Measurements from ENCODE around the gene KCNQ1OT1. TPM values are rescaled to one million over a fixed set of nuclear protein-coding genes. Genes with fewer than 3 reads are reported as not detected.

The KCNQ1OT1 gene
- total RNA-seq, 1 experiment from 2014 or later, result 1.2 TPM

DNA sequence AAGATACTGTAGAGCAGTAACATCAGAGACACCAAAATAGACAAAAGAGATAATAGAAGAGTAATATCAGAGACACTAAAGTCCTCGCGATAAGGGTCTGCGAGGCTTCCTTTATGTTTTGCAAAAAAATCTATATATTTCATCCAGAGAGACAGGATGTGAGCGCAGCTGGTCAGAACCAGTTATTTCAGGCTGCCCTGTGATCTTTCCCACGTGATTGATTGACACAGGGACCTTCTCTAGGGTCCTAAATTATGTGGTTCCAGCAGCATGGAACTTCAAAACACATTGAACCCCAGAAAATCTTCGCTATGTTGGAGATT lies 136.9 kb downstream of the KCNQ1OT1 start:
- Histone ChIP-seq H3K18ac (ENCODE audit: insufficient read length, low read depth, low read length) (no peak overlapping the region), H3K14ac (ENCODE audit: insufficient read depth, low read length) (no peak overlapping the region), H3K27me3 (ENCODE audit: insufficient read depth, low read length) (peaks cover 6% of the 10 kb centered on the region; the same call in 1 of the 2 replicates), H2BK15ac (ENCODE audit: low read depth, low read length) (no peak overlapping the region), H3K79me2 (ENCODE audit: insufficient read depth, low read length) (no peaks in the 10 kb centered on the region), H3K4ac (ENCODE audit: low read depth, low read length) (no peak overlapping the region), H3K56ac (ENCODE audit: insufficient read length, low read depth, low read length) (no peak overlapping the region), H4K8ac (replicated peaks; ENCODE audit: insufficient read length, low read depth, low read length) (no peak overlapping the region), H2BK120ac (ENCODE audit: low read depth, low read length, poor library complexity, severe bottlenecking) (no peak overlapping the region), H3K79me1 (ENCODE audit: insufficient read depth, low read depth, low read length, poor library complexity, severe bottlenecking) (no peaks in the 10 kb centered on the region), H3T11ph (ENCODE audit: low read length) (no peak overlapping the region), H2AFZ (ENCODE audit: low read length) (no peak overlapping the region), H2BK5ac (ENCODE audit: insufficient read length, low read length) (no peak overlapping the region), H4K20me1 (ENCODE audit: control insufficient read depth, insufficient read depth, insufficient read length) (no peaks in the 10 kb centered on the region), H4K5ac (ENCODE audit: insufficient read length, low read depth, low read length) (no peak overlapping the region), H3K23ac (ENCODE audit: insufficient read length, low read depth, low read length) (no peak overlapping the region), H2BK12ac (ENCODE audit: insufficient read length, low read depth, low read length) (no peak overlapping the region), H3K9me3 (ENCODE audit: control insufficient read depth, low read depth, low read length) (no peaks in the 10 kb centered on the region), H3K9ac (ENCODE audit: extremely low read depth, insufficient read length, low read length) (no peak overlapping the region), H2AK5ac (ENCODE audit: insufficient read length, low read length) (no peak overlapping the region), H2BK20ac (ENCODE audit: low read depth, low read length, poor library complexity, severe bottlenecking) (no peak overlapping the region), H4K91ac (ENCODE audit: insufficient read length, low read depth, low read length) (no peak overlapping the region), H3K23me2 (ENCODE audit: insufficient read length, low read depth, low read length, poor library complexity, severe bottlenecking) (no peaks in the 10 kb centered on the region), H3K4me1 (ENCODE audit: insufficient read depth, low read length) (no peaks in the 10 kb centered on the region; the same call in 1 of the 2 replicates), H3K4me2 (ENCODE audit: insufficient read depth, insufficient read length, low read length) (no peak overlapping the region), H3K27ac (ENCODE audit: insufficient read length, low read depth, low read length) (no peak overlapping the region)
- H3K9me3 Mint-ChIP-seq, result peaks cover 0 to 2% of the 10 kb centered on the region in 2 experiments; a peak in 1 of 5 replicates
- no peak for DNase-seq
- H3K36me3 Mint-ChIP-seq (ENCODE audit: insufficient read depth in 1 of 3, low read depth in 3 of 3), result no peaks in the 10 kb centered on the region
- peaks cover 83% of the 10 kb centered on the region for H3K27me3 Mint-ChIP-seq (ENCODE audit: low read depth)
- no CpG with 5 or more reads among the region's 6 CpGs for WGBS (ENCODE audit: extremely low coverage, insufficient read length, low lambda C conversion rate)
- peaks cover 6 to 7% of the 10 kb centered on the region in 2 experiments; a peak in 2 of 4 replicates for H3K4me1 Mint-ChIP-seq
- no peak overlapping the region for H3K4me3 Mint-ChIP-seq
- TF ChIP-seq, protein P1, sequence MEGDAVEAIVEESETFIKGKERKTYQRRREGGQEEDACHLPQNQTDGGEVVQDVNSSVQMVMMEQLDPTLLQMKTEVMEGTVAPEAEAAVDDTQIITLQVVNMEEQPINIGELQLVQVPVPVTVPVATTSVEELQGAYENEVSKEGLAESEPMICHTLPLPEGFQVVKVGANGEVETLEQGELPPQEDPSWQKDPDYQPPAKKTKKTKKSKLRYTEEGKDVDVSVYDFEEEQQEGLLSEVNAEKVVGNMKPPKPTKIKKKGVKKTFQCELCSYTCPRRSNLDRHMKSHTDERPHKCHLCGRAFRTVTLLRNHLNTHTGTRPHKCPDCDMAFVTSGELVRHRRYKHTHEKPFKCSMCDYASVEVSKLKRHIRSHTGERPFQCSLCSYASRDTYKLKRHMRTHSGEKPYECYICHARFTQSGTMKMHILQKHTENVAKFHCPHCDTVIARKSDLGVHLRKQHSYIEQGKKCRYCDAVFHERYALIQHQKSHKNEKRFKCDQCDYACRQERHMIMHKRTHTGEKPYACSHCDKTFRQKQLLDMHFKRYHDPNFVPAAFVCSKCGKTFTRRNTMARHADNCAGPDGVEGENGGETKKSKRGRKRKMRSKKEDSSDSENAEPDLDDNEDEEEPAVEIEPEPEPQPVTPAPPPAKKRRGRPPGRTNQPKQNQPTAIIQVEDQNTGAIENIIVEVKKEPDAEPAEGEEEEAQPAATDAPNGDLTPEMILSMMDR (conservative IDR thresholded peaks at IDR 0.05), result no peak
- H3K27ac Mint-ChIP-seq, result no peak overlapping the region
